Mesothelial cell of epicardium (in vitro differentiated cells): ENCODE results near the gene CEP128. TPM values are rescaled to one million over a fixed set of nuclear protein-coding genes. Genes with fewer than 3 reads are reported as not detected.

ENCODE experiments used
- DNase-seq, 2 experiments: peaks; one replicate each; pipeline ENCODE4 v3.0.0; 2021; ENCODE audit warnings: low spot score in 2 of 2; ENCODE audit not compliant: unreplicated experiment in 2 of 2
- H3K27ac Mint-ChIP-seq: 2 replicates; pipeline ENCODE4 v1.8.0; 2021; ENCODE audit warnings: mixed read lengths
- H3K27me3 Mint-ChIP-seq: 2 replicates; pipeline ENCODE4 v1.8.0; 2021; ENCODE audit warnings: low read depth, mixed read lengths
- H3K36me3 Mint-ChIP-seq: 2 replicates; pipeline ENCODE4 v1.8.0; 2021; ENCODE audit warnings: mixed read lengths
- H3K4me1 Mint-ChIP-seq: 2 replicates; pipeline ENCODE4 v1.8.0; 2021; ENCODE audit warnings: mixed read lengths
- H3K4me3 Mint-ChIP-seq: 2 replicates; pipeline ENCODE4 v1.8.0; 2021; ENCODE audit warnings: mild to moderate bottlenecking, moderate library complexity, mixed read lengths
- H3K9me3 Mint-ChIP-seq: 2 replicates; pipeline ENCODE4 v1.8.0; 2021; ENCODE audit warnings: mixed read lengths
- CTCF ChIP-seq: fragments of 200-600 bp; sonication (generic); IDR thresholded peaks from one replicate; pipeline ENCODE4 v1.5.0; 2021; ENCODE audit warnings: antibody characterized with exemption; ENCODE audit not compliant: unreplicated experiment
- total RNA-seq: library from RNA; stranded (reverse); gene quantifications from 3 replicates; pipeline ENCODE4 v1.2.1, GENCODE V29; 2021

The CEP128 gene
- total RNA-seq, 1 donor from 2014 or later, result 14.8 TPM

GRCh38 chr14:80981673-80982072 is 40.1 kb upstream of the CEP128 start:
- Mint-ChIP-seq H3K36me3 (no peaks in the 10 kb centered on the region), H3K27ac (no peak overlapping the region), H3K9me3 (no peaks in the 10 kb centered on the region), H3K4me3 (no peak overlapping the region), H3K4me1 (no peaks in the 10 kb centered on the region), H3K27me3 (peaks cover 7% of the 10 kb centered on the region)
- TF ChIP-seq CTCF, result no peak
- DNase-seq, result no peak

GRCh38 chr14:80981156-80981555 is 39.6 kb upstream of the CEP128 start:
- Mint-ChIP-seq H3K27me3 (peaks cover 7% of the 10 kb centered on the region), H3K4me3 (no peak overlapping the region), H3K4me1 (peaks cover 4% of the 10 kb centered on the region), H3K27ac (no peak overlapping the region), H3K36me3 (no peaks in the 10 kb centered on the region), H3K9me3 (no peaks in the 10 kb centered on the region)
- DNase-seq, result no peak
- TF ChIP-seq CTCF, result no peak

DNA sequence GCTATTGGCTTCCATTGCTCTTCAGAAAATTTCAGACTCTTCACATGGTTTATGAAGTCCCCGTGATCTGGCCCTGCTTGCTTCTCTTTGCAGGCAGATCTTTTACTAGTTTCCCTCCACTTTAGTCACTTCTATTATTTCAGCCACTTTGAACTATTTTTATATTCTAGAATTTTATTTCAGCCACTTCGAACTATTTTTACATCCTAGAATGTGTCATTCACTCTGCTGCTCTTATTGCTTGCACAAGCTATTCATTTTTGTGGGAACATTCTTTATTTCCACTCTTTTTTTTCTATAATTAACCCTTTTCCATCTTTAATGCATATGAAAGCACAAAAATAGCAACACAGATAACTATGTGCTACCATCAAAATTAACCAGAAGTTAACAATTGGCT is 38.4 kb upstream of the CEP128 start:
- Mint-ChIP-seq H3K27ac (no peak overlapping the region), H3K4me3 (no peak overlapping the region), H3K27me3 (peaks cover 6% of the 10 kb centered on the region), H3K4me1 (peaks cover 4% of the 10 kb centered on the region), H3K9me3 (no peaks in the 10 kb centered on the region), H3K36me3 (no peaks in the 10 kb centered on the region)
- no peak for TF ChIP-seq CTCF
- no peak for DNase-seq

DNA sequence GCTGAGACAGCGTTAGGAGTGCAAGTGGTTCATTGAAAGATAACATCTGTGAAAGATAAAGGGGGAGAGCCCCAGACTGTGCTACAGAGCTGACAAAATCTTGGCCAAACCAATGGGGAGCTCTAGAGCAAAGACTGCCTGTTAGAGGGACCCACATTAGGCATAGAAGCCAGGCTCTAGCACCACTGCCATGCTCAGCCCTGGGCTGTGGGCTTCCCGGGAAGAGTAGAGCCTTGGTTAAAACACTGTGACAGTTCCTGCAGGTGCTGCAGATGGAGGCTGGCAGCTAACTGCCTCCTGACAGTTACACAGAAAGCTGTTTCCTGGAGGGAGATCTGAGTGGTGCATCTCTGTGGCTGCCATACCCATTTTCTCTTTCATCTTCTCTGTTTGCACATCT is 36.9 kb upstream of the CEP128 start:
- no peak for DNase-seq
- Mint-ChIP-seq H3K9me3 (no peaks in the 10 kb centered on the region), H3K27me3 (peaks cover 13% of the 10 kb centered on the region), H3K4me3 (no peak overlapping the region), H3K27ac (no peak overlapping the region), H3K4me1 (peaks cover 4% of the 10 kb centered on the region), H3K36me3 (no peaks in the 10 kb centered on the region)
- no peak for TF ChIP-seq CTCF

DNA sequence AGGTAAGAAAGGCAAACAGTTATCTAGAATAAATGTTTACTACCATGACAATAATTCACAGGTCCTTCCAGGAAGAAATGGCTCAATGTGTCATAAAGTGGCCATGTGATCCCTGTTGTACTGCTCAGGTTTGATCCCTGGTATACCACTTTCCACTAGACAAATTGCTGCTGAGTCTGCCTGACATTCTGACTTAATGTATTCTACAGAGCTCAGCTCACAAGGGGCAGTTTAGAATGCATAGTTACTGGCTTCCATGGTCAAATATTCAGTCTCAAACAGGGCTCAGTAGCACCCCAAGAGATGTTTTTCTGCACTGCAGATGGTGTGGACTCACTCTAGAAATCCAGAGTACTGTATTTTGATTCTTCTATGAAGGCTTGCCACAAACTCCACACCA is 35.7 kb upstream of the CEP128 start:
- Mint-ChIP-seq H3K36me3 (no peaks in the 10 kb centered on the region), H3K27me3 (peaks cover 14% of the 10 kb centered on the region), H3K27ac (no peak overlapping the region), H3K4me3 (no peak overlapping the region), H3K4me1 (peaks cover 4% of the 10 kb centered on the region), H3K9me3 (no peaks in the 10 kb centered on the region)
- no peak for DNase-seq
- no peak for TF ChIP-seq CTCF

DNA sequence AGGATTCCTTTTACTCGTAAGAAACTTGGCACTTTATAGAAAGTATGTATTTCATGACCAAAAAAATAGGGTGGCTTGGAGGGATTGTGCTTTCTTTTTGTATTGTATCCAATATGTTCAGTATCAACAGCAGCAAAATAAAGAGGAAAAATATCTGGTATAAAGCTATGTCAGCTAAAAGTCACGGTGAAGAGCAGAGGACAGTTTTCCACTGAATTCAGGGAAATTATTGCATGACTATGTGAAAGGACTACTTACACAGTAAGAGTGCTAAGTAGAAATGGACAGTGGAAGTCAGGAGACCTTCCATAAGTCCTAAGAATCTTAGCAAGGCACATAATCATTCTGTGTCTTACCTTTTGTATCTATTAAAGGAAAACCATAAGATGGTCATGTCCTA is 33.1 kb upstream of the CEP128 start:
- TF ChIP-seq CTCF, result no peak
- Mint-ChIP-seq H3K9me3 (no peaks in the 10 kb centered on the region), H3K4me1 (peaks cover 4% of the 10 kb centered on the region), H3K27me3 (peaks cover 17% of the 10 kb centered on the region), H3K4me3 (no peak overlapping the region), H3K36me3 (no peaks in the 10 kb centered on the region), H3K27ac (no peak overlapping the region)
- DNase-seq, result no peak
